Activated CD4-positive, CD25-positive, alpha-beta regulatory T cell treated with anti-CD3 and anti-CD28 coated beads, Interleukin-2, amount 50 U/mL, for 16 hours (primary cell): ENCODE data around the gene PRTFDC1.
"Not testable (repeated sequence)": the region's sequence is repeated elsewhere in the genome, so short reads cannot be mapped to it uniquely, and the experiment has no call there.

ENCODE experiments used
- DNase-seq: peaks from one replicate; pipeline ENCODE4 v3.0.0-alpha.2; 2020; ENCODE audit warnings: low read depth, low spot score

Gene PRTFDC1

DNA sequence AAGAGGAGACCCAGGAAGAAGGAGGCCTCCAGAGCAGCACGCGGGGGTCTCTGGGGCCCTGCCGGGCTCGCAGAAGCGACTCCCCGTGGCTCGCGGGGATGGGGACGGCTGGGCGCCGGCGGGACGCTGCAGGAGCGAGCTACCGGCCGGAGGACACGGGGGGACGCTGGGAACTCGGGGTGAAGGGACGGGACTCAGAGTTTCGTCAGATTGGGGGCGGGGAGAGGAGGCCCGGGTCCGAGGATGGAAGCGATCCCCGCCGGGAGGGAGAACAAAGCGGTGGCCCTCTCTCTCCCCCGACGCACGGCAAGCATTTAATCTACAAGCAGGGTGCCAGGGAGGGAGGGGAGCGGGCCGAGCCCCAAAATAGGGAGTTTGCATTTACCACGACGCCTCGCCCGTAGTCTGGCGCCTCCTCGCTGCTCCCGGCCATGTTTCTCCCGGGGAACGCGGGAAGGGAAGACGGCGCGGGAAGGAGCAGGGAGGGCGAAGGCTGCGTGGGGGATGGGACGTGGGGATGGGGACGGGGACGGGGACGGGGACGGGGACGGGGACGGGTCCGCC lies at the start of gene PRTFDC1:
Gene PRTFDC1, minus strand, starts transcription at position 464 of the 564 bp plus-strand sequence. Its CDS starts 31 bp downstream, at position 433.
- DNase-seq: no peak

DNA sequence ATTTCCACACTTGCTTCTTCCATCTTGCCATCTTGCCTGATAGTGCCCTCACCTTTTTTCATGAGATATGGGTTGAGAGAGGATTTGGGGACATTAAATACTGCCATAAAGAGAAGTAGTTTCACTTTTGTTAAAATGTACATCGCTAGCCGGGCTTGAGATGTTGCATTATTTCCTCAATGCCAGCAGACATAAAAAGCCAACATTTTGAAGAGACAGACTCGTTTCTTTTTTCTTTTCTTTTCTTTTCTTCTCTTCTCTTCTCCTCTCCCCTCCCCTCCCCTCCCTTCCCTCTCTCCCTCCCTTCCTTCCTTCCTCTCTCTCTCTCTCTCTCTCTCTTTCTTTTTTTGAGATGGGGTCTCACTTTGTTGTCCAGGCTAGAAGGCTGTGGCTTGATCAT lies 45.6 kb upstream of the PRTFDC1 start:
- no peak for DNase-seq

DNA sequence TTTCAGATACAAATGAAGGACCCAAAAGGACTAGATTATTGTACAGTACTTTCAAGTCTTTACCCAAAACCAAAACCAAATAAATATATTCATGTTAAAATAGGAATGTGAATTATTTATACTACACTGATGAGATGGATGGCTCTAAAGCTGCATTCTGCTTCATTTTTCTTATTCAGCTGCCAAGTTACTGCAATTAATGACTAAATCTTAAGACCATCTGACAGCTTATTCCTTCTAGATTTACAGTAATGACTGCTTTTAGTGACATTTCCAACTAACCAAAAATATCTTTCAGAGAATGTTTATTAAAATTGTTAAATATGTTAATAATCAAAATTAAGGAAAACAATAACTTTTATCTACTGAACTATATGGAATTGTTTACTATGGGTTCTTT lies 42.7 kb upstream of the PRTFDC1 start:
- DNase-seq: no peak

- DNase-seq: no peak
These were observed 41.0 kb upstream of the PRTFDC1 start for GRCh38 chr10:24993237-24993958.

GRCh38 chr10:24992512-24993133 lies 40.2 kb upstream of the PRTFDC1 start:
- DNase-seq: no peak

DNA sequence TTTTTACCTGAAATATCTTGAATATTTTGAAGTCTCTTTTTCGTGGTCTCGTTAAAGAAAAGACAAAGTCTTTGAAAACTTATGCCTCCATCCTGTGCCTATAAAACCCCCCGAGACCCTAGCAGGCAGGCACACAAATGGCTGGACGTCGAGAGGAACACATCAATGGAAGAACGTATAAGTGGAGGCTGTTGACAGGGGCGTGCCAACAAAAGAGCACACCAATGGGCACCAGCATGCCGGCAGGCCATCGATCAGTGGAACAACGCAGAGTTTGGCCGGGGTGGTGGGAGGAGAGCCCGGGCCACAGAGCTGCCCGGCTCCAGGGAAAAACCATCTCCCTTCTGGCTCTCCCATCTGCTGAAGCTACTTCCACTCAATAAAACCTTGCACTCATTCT lies 38.9 kb upstream of the PRTFDC1 start:
- DNase-seq: no peak

GRCh38 chr10:24989867-24990266 lies 37.5 kb upstream of the PRTFDC1 start:
- no peak for DNase-seq

GRCh38 chr10:24988831-24989640 lies 36.6 kb upstream of the PRTFDC1 start:
- DNase-seq: no peak

DNA sequence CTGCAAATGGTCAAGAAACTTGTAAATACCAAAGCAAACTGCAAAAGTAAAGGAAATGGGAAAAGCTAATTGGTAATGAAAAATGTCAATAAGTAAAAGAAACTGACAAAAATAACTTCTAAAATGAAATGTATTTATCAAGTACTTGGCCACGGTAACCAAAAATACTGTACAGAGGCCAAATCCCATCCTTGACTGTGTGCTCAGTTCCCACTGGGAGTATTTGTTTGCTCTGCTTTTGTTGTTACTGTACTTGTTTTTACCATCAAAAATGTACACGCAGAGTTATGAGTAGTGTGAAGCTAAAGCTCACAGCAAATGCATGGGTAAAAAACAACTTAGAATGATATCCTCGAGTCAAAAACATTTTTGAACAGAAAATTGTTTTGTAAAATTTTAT lies 32.5 kb upstream of the PRTFDC1 start:
- no peak for DNase-seq

- no peak for DNase-seq
These were observed 31.5 kb upstream of the PRTFDC1 start for GRCh38 chr10:24983946-24984345.

- DNase-seq: no peak
These were observed 30.7 kb upstream of the PRTFDC1 start for GRCh38 chr10:24983130-24983529.

- DNase-seq: no peak
These were observed 30.1 kb upstream of the PRTFDC1 start for GRCh38 chr10:24982319-24983112.

DNA sequence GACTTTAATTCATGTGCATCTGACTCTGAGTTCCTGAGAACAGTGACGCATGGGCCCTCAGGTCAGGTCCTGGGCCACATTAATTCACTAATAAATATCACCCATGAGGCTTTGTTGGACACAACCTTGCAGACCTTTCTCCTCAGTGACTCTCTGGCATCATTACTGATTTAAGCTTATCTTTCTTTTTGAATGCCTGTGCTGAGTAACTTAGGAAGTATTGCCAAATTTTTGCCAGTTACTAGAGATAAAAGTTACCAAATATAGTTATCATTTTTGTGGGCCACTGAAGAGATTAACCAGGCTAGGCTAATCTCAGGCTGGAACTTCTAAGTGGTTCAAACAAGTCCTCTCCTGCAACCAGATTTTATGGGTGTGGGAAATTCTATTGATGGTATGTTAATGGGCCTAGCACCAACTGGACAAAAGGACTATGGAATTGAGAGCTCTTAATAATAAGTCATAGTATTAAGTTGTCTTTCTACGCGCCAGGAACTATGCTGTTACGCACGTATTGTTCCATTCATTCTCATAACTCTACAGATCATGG lies 28.8 kb upstream of the PRTFDC1 start:
- no peak for DNase-seq

DNA sequence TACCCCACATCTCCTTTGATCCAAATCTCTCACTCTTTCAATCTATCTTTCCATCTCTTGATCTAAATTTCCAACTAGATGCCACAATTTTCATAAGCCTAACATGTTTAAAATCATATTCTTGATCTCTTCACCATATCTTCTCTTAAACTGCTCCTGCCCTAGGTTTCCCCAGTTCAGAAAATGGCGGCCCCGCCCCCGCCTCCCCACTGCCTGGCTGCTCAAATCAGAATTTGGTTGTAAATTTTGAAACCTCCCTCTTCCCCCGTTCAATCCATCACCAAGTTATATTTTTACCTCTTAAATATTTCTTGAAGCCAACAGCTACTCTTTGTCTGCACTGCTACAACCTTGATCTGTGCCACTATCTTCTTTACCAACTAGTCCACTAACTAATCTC lies 27.3 kb upstream of the PRTFDC1 start:
- DNase-seq: no peak

- no peak for DNase-seq
These were observed 22.6 kb upstream of the PRTFDC1 start for GRCh38 chr10:24974976-24975375.

- DNase-seq: no peak
These were observed 20.8 kb upstream of the PRTFDC1 start for GRCh38 chr10:24973163-24973562.

- DNase-seq: no peak
These were observed 19.0 kb upstream of the PRTFDC1 start for GRCh38 chr10:24971374-24971773.

DNA sequence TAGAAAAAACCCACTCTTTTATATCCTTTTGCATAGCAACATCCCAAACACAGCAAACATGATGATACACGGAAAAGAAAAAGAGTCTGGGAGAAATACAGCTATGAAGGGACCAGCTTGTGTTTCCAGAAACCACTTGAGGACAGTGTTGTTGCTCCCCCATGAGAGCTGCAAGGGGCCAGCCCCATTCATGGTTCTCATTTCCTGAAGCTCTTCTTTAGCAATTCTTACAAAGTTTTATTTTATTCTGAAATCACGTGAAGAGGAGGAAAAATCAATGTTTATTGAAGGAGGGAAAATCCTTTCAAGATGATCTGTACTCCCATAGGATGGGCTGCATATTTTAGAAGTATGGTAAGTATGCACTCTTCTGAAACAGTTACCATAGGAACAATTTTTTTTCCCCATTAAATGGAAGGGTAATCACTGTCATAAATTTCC lies 17.5 kb upstream of the PRTFDC1 start:
- no peak for DNase-seq

DNA sequence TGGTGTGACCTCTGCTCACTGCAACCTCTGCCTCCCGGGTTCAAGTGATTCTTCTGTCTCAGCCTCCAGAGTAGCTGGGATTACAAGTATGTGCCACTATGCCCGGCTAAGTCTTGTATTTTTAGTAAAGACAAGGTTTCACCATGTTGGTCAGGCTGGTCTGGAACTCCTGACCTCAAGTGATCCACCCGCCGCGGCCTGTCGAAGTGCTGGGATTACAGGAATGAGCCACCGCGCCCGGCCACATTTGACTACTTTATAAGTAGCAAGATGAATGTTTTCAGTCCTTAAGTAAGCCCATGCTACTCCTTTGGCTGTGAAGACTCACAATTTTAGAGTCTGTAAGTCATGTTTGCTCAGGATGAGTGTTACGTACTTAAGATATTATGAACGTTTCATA lies 16.5 kb upstream of the PRTFDC1 start:
- DNase-seq: not testable (repeated sequence)

GRCh38 chr10:24968349-24968748 lies 15.9 kb upstream of the PRTFDC1 start:
- no peak for DNase-seq

GRCh38 chr10:24966962-24967481 lies 14.6 kb upstream of the PRTFDC1 start:
- no peak for DNase-seq
